HL-60 (cell line): Measurements from ENCODE around the gene SBK3.

Experiments used
- DNase-seq, 2 experiments: peaks; one replicate each; pipeline ENCODE4 v3.0.0-alpha.2; 2010 to 2020; ENCODE audit warnings: low read depth in 1 of 2, low spot score in 1 of 2
- H3K27ac ChIP-seq: fragments of 250-450 bp; sonication (Bioruptor Pico); replicated peaks from 2 replicates; pipeline ENCODE4 v1.5.1; 2020; ENCODE audit warnings: mild to moderate bottlenecking, moderate library complexity
- H3K27me3 ChIP-seq: fragments of 250-450 bp; sonication (Bioruptor Pico); 2 replicates; pipeline ENCODE4 v1.5.1; 2021; ENCODE audit warnings: mild to moderate bottlenecking, moderate library complexity; ENCODE audit not compliant: insufficient read depth, poor library complexity, severe bottlenecking
- H3K4me3 ChIP-seq: replicated peaks from 2 replicates; pipeline ENCODE4 v1.5.1; 2011; ENCODE audit warnings: mild to moderate bottlenecking, control low read depth, low read length; ENCODE audit not compliant: insufficient read depth
- CTCF ChIP-seq: IDR thresholded peaks from one replicate; pipeline ENCODE4 v1.5.1; 2011; ENCODE audit warnings: low read length, control low read depth, inconsistent platforms; ENCODE audit not compliant: insufficient read depth
- GABPA ChIP-seq: IDR thresholded peaks from 2 replicates; pipeline ENCODE4 v1.6.1; 2012; ENCODE audit warnings: low read depth
- POLR2AphosphoS5 ChIP-seq: IDR thresholded peaks from 2 replicates; pipeline ENCODE4 v1.6.1; 2012; ENCODE audit warnings: low read depth
- REST ChIP-seq: IDR thresholded peaks from 2 replicates; pipeline ENCODE4 v1.6.1; 2012; ENCODE audit warnings: low read depth; ENCODE audit not compliant: insufficient replicate concordance
- SPI1 ChIP-seq: IDR thresholded peaks from 2 replicates; pipeline ENCODE4 v1.6.1; 2012; ENCODE audit warnings: low read depth, mild to moderate bottlenecking, borderline replicate concordance

SBK3 gene

GRCh38 chr19:55525289-55526101 lies 19.8 kb downstream of the SBK3 start:
- no peak for DNase-seq

GRCh38 chr19:55520691-55521292 lies 24.6 kb downstream of the SBK3 start:
- Histone ChIP-seq H3K27me3 (no peaks in the 10 kb centered on the region), H3K27ac (no peak overlapping the region), H3K4me3 (no peak overlapping the region)
- TF ChIP-seq SPI1 (no peak), REST (no peak), CTCF (no peak), GABPA (no peak), POLR2AphosphoS5 (no peak)
- DNase-seq: no peak

More at GRCh38 chr19:55525289-55526101, 19.8 kb downstream of the SBK3 start:
- Histone ChIP-seq H3K4me3 (no peak overlapping the region), H3K27me3 (no peaks in the 10 kb centered on the region), H3K27ac (no peak overlapping the region)
- TF ChIP-seq SPI1: no peak
- no peak for TF ChIP-seq GABPA
- no peak for TF ChIP-seq POLR2AphosphoS5
- no peak for TF ChIP-seq REST
- TF ChIP-seq CTCF: no peak

GRCh38 chr19:55519451-55520311 lies 25.7 kb downstream of the SBK3 start:
- TF ChIP-seq CTCF (no peak), SPI1 (no peak), POLR2AphosphoS5 (no peak), REST (no peak), GABPA (no peak)
- no peak for DNase-seq
- no peak overlapping the region for H3K4me3 ChIP-seq
- H3K27ac ChIP-seq: no peak overlapping the region
- H3K27me3 ChIP-seq: no peaks in the 10 kb centered on the region
